Lung (tissue), 12 donors: ENCODE data around the gene DIP2C. TPM values are rescaled to one million over a fixed set of nuclear protein-coding genes. Genes with fewer than 3 reads are reported as not detected.

ENCODE experiments used
- ATAC-seq: fragments of 200-7000 bp; cut with Tn5 transposase; one replicate; pipeline ENCODE4 v1.9.1; 2020; ENCODE audit warnings: moderate number of reproducible peaks; ENCODE audit not compliant: insufficient read depth, low FRiP score
- DNase-seq, 3 donors: peaks; one replicate each; pipeline ENCODE4 v3.0.0-alpha.2; 2013 to 2017
- H3K27ac ChIP-seq, 2 donors: one replicate each; pipeline ENCODE4 v1.5.1; 2013; ENCODE audit warnings: mild to moderate bottlenecking in 2 of 2, moderate library complexity in 2 of 2, control low read depth in 1 of 2, inconsistent platforms in 1 of 2, low read depth in 1 of 2, low read length in 1 of 2
- H3K27me3 ChIP-seq, 3 donors: one replicate each; pipeline ENCODE4 v1.5.1; 2013; ENCODE audit warnings: low read length in 2 of 3; ENCODE audit not compliant: control insufficient read depth in 3 of 3, insufficient read depth in 3 of 3
- H3K36me3 ChIP-seq, 4 donors: one replicate each; pipeline ENCODE4 v1.5.1; 2013; ENCODE audit warnings: low read length in 4 of 4, mild to moderate bottlenecking in 1 of 4, moderate library complexity in 1 of 4; ENCODE audit not compliant: control insufficient read depth in 4 of 4, insufficient read depth in 4 of 4
- H3K4me1 ChIP-seq, 5 donors: one replicate each; pipeline ENCODE4 v1.5.1; 2013; ENCODE audit warnings: low read length in 5 of 5, mild to moderate bottlenecking in 2 of 5, moderate library complexity in 1 of 5; ENCODE audit not compliant: control insufficient read depth in 5 of 5, insufficient read depth in 5 of 5
- H3K4me3 ChIP-seq: one replicate; pipeline ENCODE4 v1.5.1; 2013; ENCODE audit warnings: mild to moderate bottlenecking, control low read depth, moderate library complexity
- H3K9ac ChIP-seq, 2 donors: one replicate each; pipeline ENCODE4 v1.5.1; 2013; ENCODE audit warnings: low read length in 2 of 2, control low read depth in 1 of 2; ENCODE audit not compliant: insufficient read depth in 1 of 2
- H3K9me3 ChIP-seq, 4 donors: one replicate each; pipeline ENCODE4 v1.5.1; 2013; ENCODE audit warnings: low read length in 3 of 4, mild to moderate bottlenecking in 1 of 4, moderate library complexity in 1 of 4; ENCODE audit not compliant: control insufficient read depth in 4 of 4, insufficient read depth in 3 of 4
- WGBS, 2 donors: extraction: QIAGEN DNeasy Blood & Tissue Kit; methylation state at CpG; one replicate each; pipeline ENCODE4 v1.1.7; 2013; 5-methylcytosine and 5-hydroxymethylcytosine counted together
- polyA plus RNA-seq, 2 donors: library from polyadenylated mRNA; stranded (reverse); fragments of 200-250 nt; gene quantifications; one replicate each; pipeline ENCODE4 v1.2.1, GENCODE V29; 2013
- total RNA-seq, 2 donors: library from RNA; depleted of rRNA in 1 of 2; stranded (reverse); fragments of >200 nt in 1 of 2; gene quantifications; one replicate each; pipeline ENCODE4 v1.2.1, GENCODE V29; 2014 to 2021
- TF ChIP-seq, protein P1 (sequence below): IDR thresholded peaks from 2 replicates; pipeline ENCODE4 v1.5.1; 2012; ENCODE audit warnings: mild to moderate bottlenecking; ENCODE audit errors: control extremely low read depth, extremely low read depth
- donor health status: control.
- donor health status: control.
- donor health status: Bipolar disorder and iron deficiency.
- donor health status: healthy.
- donor health status: DM: yes; HTN: yes; CAD: no.

DIP2C gene
- total and polyA plus RNA-seq, 4 donors, result 3.6 to 20.0 (median 9.5) TPM

DNA sequence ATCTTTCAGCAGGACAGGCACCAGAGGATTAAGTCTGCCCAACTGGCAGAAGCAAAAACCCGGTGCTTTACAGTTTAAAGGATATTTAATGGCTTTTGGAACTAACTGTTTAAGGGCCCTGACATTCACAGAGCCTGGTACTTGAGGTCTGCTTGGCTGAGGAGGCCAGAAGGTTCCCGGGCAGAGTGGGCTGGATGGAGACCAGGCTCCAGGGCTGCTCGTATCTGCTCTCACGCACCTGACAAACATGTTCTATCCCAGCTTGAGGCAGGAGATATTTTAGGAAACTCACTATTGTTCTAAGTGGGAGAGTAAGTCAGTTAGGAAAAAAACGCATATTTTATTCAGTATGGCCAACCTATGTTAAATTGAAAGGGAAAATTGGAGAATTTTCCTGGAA is 410.8 kb downstream of the DIP2C start:
- Histone ChIP-seq H3K9ac (no peak overlapping the region), H3K4me3 (no peak overlapping the region), H3K27me3 (no peaks in the 10 kb centered on the region), H3K27ac (no peak overlapping the region), H3K36me3 (peaks cover 3 to 42% (median 27%) of the 10 kb centered on the region in 4 donors), H3K9me3 (peaks cover 0 to 2% (median 0%) of the 10 kb centered on the region in 4 donors), H3K4me1 (peaks cover 0 to 3% (median 0%) of the 10 kb centered on the region in 5 donors)
- TF ChIP-seq, protein P1, sequence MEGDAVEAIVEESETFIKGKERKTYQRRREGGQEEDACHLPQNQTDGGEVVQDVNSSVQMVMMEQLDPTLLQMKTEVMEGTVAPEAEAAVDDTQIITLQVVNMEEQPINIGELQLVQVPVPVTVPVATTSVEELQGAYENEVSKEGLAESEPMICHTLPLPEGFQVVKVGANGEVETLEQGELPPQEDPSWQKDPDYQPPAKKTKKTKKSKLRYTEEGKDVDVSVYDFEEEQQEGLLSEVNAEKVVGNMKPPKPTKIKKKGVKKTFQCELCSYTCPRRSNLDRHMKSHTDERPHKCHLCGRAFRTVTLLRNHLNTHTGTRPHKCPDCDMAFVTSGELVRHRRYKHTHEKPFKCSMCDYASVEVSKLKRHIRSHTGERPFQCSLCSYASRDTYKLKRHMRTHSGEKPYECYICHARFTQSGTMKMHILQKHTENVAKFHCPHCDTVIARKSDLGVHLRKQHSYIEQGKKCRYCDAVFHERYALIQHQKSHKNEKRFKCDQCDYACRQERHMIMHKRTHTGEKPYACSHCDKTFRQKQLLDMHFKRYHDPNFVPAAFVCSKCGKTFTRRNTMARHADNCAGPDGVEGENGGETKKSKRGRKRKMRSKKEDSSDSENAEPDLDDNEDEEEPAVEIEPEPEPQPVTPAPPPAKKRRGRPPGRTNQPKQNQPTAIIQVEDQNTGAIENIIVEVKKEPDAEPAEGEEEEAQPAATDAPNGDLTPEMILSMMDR, result no peak
- 95 to 96% methylated on average over 5 of the region's 5 CpGs for WGBS, 2 donors
- ATAC-seq, result no peak
- no peak for DNase-seq

DNA sequence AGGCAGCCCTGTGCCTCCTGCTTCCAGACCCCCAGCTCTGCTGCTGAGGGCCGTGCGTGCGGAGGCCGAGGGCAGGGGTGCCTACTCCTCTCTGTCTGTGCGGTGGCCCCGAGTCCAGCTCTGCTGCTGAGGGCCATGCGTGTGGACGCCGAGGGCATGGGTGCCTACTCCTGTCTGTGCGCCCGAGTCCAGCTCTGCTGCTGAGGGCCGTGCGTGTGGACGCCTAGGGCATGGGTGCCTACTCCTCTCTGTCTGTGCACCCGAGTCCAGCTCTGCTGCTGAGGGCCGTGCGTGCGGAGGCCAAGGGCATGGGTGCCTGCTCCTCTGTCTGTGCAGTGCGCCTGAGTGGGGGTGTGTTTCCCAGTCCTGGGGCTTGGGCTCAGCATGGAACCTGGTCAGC is 411.5 kb downstream of the DIP2C start:
- no peak for DNase-seq
- WGBS, 2 donors, result 97 to 99% methylated on average over 19 of the region's 19 CpGs
- Histone ChIP-seq H3K4me3 (no peak overlapping the region), H3K9ac (no peak overlapping the region), H3K36me3 (peaks cover 3 to 39% (median 28%) of the 10 kb centered on the region in 4 donors), H3K4me1 (peaks cover 0 to 3% (median 0%) of the 10 kb centered on the region in 5 donors), H3K27me3 (no peaks in the 10 kb centered on the region), H3K9me3 (peaks cover 0 to 2% (median 0%) of the 10 kb centered on the region in 4 donors), H3K27ac (no peak overlapping the region)
- ATAC-seq, result no peak
- TF ChIP-seq, protein P1, result no peak

DNA sequence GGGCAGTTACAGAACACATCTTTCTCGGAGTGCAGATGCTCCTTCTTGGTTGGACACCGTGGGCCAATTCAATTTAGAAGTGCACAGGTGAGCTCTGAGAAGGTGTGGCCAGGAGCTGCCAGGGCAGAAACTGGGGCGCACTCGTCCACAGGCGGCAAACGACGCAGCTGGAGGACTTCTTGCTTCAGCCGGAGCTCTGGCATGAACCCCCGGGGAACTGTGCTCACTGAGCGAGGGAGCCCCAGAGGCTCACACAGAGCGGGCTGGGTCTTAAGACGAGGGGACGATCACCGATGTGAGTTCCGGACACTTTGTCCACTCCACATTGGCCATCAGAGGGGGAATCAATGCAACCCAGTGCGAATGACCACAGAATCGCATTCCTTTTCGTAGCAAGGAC is 413.8 kb downstream of the DIP2C start:
- ATAC-seq (no peak), DNase-seq (no peak)
- no peak overlapping the region for H3K9ac ChIP-seq
- no peak overlapping the region for H3K27ac ChIP-seq
- H3K4me1 ChIP-seq, result peaks cover 0 to 3% (median 0%) of the 10 kb centered on the region in 5 donors
- no peaks in the 10 kb centered on the region for H3K27me3 ChIP-seq
- H3K4me3 ChIP-seq, result no peak overlapping the region
- 94% methylated on average over 18 of the region's 18 CpGs for WGBS, 2 donors
- TF ChIP-seq, protein P1, result no peak
- H3K9me3 ChIP-seq, result peaks cover 0 to 2% (median 0%) of the 10 kb centered on the region in 4 donors
- H3K36me3 ChIP-seq, result peaks cover 3 to 20% (median 16%) of the 10 kb centered on the region in 4 donors

DNA sequence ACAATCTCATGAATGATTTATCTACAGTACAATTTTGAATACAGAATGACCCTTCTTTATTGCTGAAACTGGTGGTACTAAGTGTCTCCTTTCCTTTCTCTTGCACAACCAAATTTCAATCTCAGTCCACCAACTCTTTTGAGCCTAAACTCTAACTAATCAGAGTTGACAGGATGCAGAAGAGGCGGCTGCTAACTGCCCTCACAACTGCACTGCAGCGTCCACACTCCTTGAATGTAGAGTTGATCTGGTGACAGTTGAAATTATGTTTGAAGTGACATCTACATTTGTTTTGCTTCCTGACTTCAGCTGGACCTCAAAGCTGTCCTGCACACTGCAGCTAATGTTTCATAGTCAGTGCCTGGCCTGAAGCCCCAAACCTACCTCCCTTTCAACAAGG is 414.6 kb downstream of the DIP2C start:
- no peak overlapping the region for H3K9ac ChIP-seq
- DNase-seq (no peak), ATAC-seq (no peak)
- WGBS, 2 donors, result 51 to 66% methylated on average over 2 of the region's 2 CpGs
- no peak overlapping the region for H3K27ac ChIP-seq
- TF ChIP-seq, protein P1, result no peak
- H3K4me3 ChIP-seq, result no peak overlapping the region
- H3K9me3 ChIP-seq, result peaks cover 0 to 2% (median 0%) of the 10 kb centered on the region in 4 donors
- H3K4me1 ChIP-seq, result peaks cover 0 to 3% (median 0%) of the 10 kb centered on the region in 5 donors
- no peaks in the 10 kb centered on the region for H3K27me3 ChIP-seq
- H3K36me3 ChIP-seq, result peaks cover 3 to 15% (median 12%) of the 10 kb centered on the region in 4 donors
